Body of pancreas (tissue), 4 donors: ENCODE measurements around the gene SCUBE1. TPM values are rescaled to one million over a fixed set of nuclear protein-coding genes. Genes with fewer than 3 reads are reported as not detected.

Experiments
- ATAC-seq: fragments of 150-250 bp; one replicate; pipeline ENCODE4 v1.9.1; 2016
- DNase-seq, 4 donors: peaks; one replicate each; pipeline ENCODE4 v3.0.0-alpha.2; 2019
- H3K27ac ChIP-seq, 4 donors: fragments of 200-600 bp; sonication (generic); 1 replicate in 3 of 4; 2 replicates in 1 of 4; pipeline versions ENCODE4 v1.5.1 to v1.6.1; 2016 to 2019; ENCODE audit warnings: mild to moderate bottlenecking in 1 of 4, mixed read lengths in 1 of 4, moderate library complexity in 1 of 4
- H3K27me3 ChIP-seq, 2 donors: fragments of 200-600 bp; sonication (generic); one replicate each; pipeline ENCODE4 v1.6.0; 2016; ENCODE audit warnings: mild to moderate bottlenecking in 1 of 2
- H3K36me3 ChIP-seq, 2 donors: fragments of 200-600 bp; sonication (generic); replicated peaks in 1 of 2; 2 replicates each; pipeline ENCODE4 v1.5.1; 2016; ENCODE audit warnings: low read depth in 2 of 2; ENCODE audit not compliant: insufficient read depth in 1 of 2
- H3K4me1 ChIP-seq: fragments of 200-600 bp; sonication (generic); one replicate; pipeline ENCODE4 v1.6.0; 2016
- H3K4me3 ChIP-seq, 2 donors: fragments of 200-600 bp; sonication (generic); 1 replicate in 1 of 2; 2 replicates in 1 of 2; pipeline ENCODE4 v1.5.1; 2016 to 2019
- H3K9me3 ChIP-seq, 3 donors: fragments of 200-600 bp; sonication (generic); 1 replicate in 2 of 3; 2 replicates in 1 of 3; pipeline ENCODE4 v1.5.1; 2016
- CTCF ChIP-seq, 7 experiments: fragments of 450-650 bp in 4 of 7; fragments of 200-600 bp in 3 of 7; sonication (generic) in 3 of 7; IDR thresholded peaks; one replicate each; pipeline ENCODE4 v1.5.1; 2016 to 2019; ENCODE audit warnings: antibody characterized with exemption in 7 of 7
- POLR2A ChIP-seq, 3 donors: fragments of 450-650 bp; IDR thresholded peaks; one replicate each; pipeline ENCODE4 v1.6.1; 2016; ENCODE audit warnings: antibody characterized with exemption in 3 of 3, mild to moderate bottlenecking in 2 of 3
- WGBS, 2 donors: methylation state at CpG; one replicate each; pipeline ENCODE4 v1.1.5; 2017; 5-methylcytosine and 5-hydroxymethylcytosine counted together
- intact Hi-C: fragments of 100-400 bp; cut with DNase I; formaldehyde crosslinking; loops from one replicate; pipeline ENCODE4 v1.15.1; 2023
- total RNA-seq, 2 donors: library from RNA; depleted of rRNA; stranded (reverse); fragments of >200 nt; gene quantifications; one replicate each; pipeline ENCODE4 v1.1.0, GENCODE V29; 2016

The SCUBE1 gene
- total RNA-seq, 2 donors from 2014 or later, result under 0.01 to 0.26 TPM

GRCh38 chr22:43308836-43309235 lies 34.3 kb downstream of the SCUBE1 start:
- H3K36me3 ChIP-seq, result no peaks in the 10 kb centered on the region
- intact Hi-C loops, result no loop called here
- TF ChIP-seq POLR2A (IDR thresholded peaks at IDR 0.05) (no peak), CTCF (IDR thresholded peaks at IDR 0.05) (no peak)
- H3K4me3 ChIP-seq, result no peak overlapping the region
- H3K4me1 ChIP-seq, result no peaks in the 10 kb centered on the region
- ATAC-seq (no peak), DNase-seq (no peak)
- no peaks in the 10 kb centered on the region for H3K27me3 ChIP-seq
- no peak overlapping the region for H3K27ac ChIP-seq
- 75 to 85% methylated on average over 9 to 10 of the region's 10 CpGs for WGBS, 2 donors
- no peaks in the 10 kb centered on the region for H3K9me3 ChIP-seq

- no peak overlapping the region for H3K27ac ChIP-seq
- intact Hi-C loops, result no loop called here
- TF ChIP-seq CTCF (IDR thresholded peaks at IDR 0.05), result no peak
- ATAC-seq (no peak), DNase-seq (no peak)
- no peak overlapping the region for H3K4me3 ChIP-seq
- H3K4me1 ChIP-seq, result no peaks in the 10 kb centered on the region
- WGBS, 2 donors, result 65 to 66% methylated on average over 21 of the region's 21 CpGs
- H3K9me3 ChIP-seq, result no peaks in the 10 kb centered on the region
- H3K27me3 ChIP-seq, result no peaks in the 10 kb centered on the region
- H3K36me3 ChIP-seq, result no peaks in the 10 kb centered on the region
Measured at GRCh38 chr22:43308060-43308830, 34.9 kb downstream of the SCUBE1 start.

GRCh38 chr22:43305806-43306205 lies 37.4 kb downstream of the SCUBE1 start:
- Histone ChIP-seq H3K4me3 (no peak overlapping the region), H3K27me3 (no peaks in the 10 kb centered on the region), H3K9me3 (no peaks in the 10 kb centered on the region), H3K36me3 (no peaks in the 10 kb centered on the region), H3K4me1 (peaks cover 7% of the 10 kb centered on the region), H3K27ac (no peak overlapping the region)
- ATAC-seq, result no peak
- TF ChIP-seq POLR2A (IDR thresholded peaks at IDR 0.05) (no peak), CTCF (IDR thresholded peaks at IDR 0.05) (no peak)
- no peak for DNase-seq
- WGBS, 2 donors, result 60 to 82% methylated on average over 3 to 8 of the region's 8 CpGs
- intact Hi-C loops, result no loop called here

- no peak overlapping the region for H3K27ac ChIP-seq
- no peaks in the 10 kb centered on the region for H3K9me3 ChIP-seq
- 80 to 81% methylated on average over 15 to 17 of the region's 18 CpGs for WGBS, 2 donors
- ATAC-seq (no peak), DNase-seq (no peak)
- no peaks in the 10 kb centered on the region for H3K27me3 ChIP-seq
- no peak overlapping the region for H3K4me3 ChIP-seq
- intact Hi-C loops, result no loop called here
- peaks cover 7% of the 10 kb centered on the region for H3K4me1 ChIP-seq
- no peaks in the 10 kb centered on the region for H3K36me3 ChIP-seq
- TF ChIP-seq POLR2A (IDR thresholded peaks at IDR 0.05) (no peak), CTCF (IDR thresholded peaks at IDR 0.05) (no peak)
Measured at GRCh38 chr22:43304831-43305590, 38.2 kb downstream of the SCUBE1 start.
